ENCODE results near the gene SMIM31.

Gene SMIM31

DNA sequence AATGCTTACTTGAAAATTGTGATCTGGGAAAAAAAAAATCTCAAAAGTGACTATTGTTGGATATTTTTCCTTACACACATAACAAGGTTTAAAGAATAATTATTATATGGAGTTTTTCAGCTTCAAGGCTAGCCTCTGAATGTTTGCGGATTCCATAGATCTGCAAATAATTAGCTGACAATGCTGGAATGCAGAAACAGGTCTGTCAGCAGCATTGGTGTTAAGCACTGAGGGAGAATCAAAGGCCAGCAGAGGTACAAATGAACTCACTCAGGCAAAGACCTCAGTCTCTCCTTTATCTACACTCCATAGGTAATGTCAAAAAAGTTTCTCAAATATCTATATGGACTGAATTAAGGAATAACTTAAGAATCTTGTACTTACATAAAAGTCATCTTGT lies 35.1 kb downstream of the SMIM31 start:
- DNase-seq (ENCODE audit: low read depth) = no peak

DNA sequence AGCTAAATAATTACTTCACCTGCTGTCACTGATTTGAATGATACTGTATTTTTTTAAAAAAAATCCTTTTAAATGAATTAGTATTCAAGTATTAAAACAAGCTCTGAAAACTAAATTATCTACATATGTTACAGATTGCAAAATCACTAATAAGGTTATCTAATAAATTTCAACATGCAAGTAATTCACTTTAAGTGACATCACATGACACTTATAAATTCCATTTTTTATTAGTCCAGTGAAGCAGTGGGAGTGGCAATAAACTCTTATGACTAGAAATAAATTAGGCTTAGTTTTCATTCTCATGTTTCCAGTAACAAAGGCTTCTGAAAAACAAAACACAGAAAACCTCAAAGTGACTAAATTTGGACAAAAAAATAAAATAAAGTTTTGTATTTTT lies 36.3 kb downstream of the SMIM31 start:
- no peak for DNase-seq (ENCODE audit: low read depth)

DNA sequence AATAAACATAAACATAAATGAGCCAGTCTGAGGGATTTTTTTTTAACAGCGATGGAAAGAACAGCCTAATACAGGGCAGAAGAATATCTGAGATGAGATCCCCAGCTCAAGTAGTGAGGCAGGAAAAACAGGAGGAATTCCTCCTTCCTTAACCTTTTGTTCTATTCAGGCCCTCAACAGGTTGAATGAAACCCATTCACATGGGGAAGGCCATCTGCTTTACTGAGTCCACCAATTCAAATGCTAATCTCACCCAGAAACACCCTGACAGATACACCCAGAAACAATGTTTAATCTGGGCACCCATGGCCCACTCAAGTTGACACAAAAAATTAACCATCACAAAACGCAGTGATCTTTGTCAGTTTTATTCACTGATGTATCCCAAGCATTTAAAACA lies 45.5 kb downstream of the SMIM31 start:
- DNase-seq (ENCODE audit: low read depth) = no peak

GRCh38 chr4:164800786-164801185 lies 46.9 kb downstream of the SMIM31 start:
- no peak for DNase-seq (ENCODE audit: low read depth)

GRCh38 chr4:164802301-164802901 lies 48.5 kb downstream of the SMIM31 start:
- DNase-seq (ENCODE audit: low read depth) = no peak

DNA sequence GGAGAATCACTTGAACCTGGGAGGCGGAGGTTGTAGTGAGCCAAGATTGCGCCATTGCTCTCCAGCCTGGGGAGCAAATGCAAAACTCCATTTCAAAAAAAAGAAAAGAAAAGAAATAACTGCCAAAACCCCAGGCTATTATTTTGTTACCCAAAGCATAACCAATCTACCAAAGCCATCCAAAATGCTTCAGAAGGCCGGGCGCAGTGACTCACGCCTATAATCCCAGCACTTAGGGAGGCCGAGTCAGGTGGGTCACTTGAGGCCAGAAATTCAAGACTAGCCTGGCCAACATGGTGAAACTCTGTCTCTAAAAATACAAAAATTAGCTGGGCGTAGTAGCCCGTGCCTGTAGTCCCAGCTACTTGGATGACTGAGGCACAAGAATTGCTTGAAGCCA lies 49.8 kb downstream of the SMIM31 start:
- DNase-seq (ENCODE audit: low read depth) = no peak

DNA sequence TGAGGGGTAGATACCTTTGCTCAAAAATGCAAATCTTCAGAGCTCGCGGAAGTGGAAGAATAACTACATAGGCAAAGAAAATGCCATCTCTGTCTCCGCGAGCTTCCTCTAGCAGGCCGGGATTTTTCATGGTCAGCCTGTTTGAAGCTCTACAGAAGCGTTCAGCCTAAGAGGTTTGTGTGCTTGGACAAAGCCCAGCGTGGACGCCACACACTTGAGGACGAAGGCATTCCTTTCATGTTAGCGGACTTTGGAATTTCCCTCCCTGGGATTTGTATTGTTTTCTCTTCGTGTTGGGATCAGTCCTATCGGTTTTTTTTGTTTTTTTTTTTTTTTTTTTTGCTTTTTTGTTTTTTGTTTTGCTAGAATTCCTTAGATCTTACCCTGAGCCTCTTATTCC lies 53.7 kb downstream of the SMIM31 start:
- peak; percentile 18 for DNase-seq (ENCODE audit: low read depth)

DNA sequence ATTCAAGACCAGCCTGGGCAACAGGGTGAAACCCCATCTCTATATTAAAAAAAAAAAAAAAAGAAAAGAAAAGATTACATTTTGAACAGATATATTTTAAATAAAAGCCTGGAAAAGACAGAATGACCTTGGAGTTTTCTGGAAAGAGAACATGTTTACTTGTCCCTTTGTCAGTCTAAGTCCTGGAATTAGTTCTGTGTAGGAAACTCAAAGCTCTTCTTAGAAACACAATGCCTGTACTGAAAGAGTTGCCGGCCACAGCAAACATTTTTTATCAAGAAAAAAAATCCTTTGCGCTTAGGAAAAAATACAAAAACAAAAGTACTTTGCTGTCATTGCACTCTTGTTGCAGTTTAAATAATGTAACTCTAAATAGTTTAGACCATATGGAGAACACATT lies 59.6 kb downstream of the SMIM31 start:
- no peak for DNase-seq (ENCODE audit: low read depth)

- DNase-seq (ENCODE audit: low read depth) = no peak
Observed at GRCh38 chr4:164815711-164816110, 61.8 kb downstream of the SMIM31 start.

GRCh38 chr4:164819366-164819765 lies 65.4 kb downstream of the SMIM31 start:
- DNase-seq (ENCODE audit: low read depth) = no peak

- no peak for DNase-seq (ENCODE audit: low read depth)
Observed at GRCh38 chr4:164821711-164822110, 67.8 kb downstream of the SMIM31 start.

GRCh38 chr4:164824581-164824980 lies 70.7 kb downstream of the SMIM31 start:
- DNase-seq (ENCODE audit: low read depth) = no peak

DNA sequence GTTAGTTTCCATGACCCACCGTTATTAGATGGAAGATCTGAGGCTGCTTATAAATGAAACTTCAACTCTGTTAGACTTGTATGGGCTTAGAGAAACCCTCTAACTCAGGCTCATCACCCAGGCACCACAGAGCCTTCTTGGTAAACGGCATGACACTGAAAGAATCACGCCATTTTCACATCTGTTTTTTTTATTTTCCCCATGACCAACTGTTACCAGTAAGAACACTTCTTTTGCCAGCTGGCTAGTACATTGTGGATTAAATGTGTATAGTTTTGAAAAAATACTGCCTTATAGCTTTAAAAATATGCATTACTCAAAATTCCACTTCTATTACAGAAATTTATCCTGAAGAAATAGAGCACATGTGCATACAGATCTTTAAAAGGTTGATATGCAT lies 75.0 kb downstream of the SMIM31 start:
- no peak for DNase-seq (ENCODE audit: low read depth)

DNA sequence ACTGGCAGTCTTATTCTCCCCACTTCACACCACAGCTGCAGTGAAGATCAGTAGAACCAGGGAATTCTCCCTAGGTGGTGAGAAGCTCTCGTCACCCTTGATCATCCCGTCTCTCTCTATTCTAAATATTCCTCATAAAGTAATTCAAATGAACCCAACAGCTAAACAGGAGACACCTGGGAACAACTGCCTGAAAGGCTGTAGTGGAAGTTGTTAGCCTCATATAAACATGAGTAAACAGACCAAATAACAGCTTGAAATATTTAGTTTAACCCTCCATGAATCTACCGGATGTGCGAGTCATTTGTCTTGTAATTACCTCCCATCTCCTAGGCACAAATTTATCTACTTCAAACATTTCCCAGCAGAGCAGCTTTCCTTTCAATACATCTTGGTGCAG lies 92.6 kb downstream of the SMIM31 start:
- no peak for DNase-seq (ENCODE audit: low read depth)

GRCh38 chr4:164847016-164847415 lies 93.1 kb downstream of the SMIM31 start:
- no peak for DNase-seq (ENCODE audit: low read depth)

GRCh38 chr4:164847967-164848649 lies 94.2 kb downstream of the SMIM31 start:
- no peak for DNase-seq (ENCODE audit: low read depth)
